H1 (cell line): Measurements from ENCODE around the gene RASD2. TPM values are rescaled to one million over a fixed set of nuclear protein-coding genes. Genes with fewer than 3 reads are reported as not detected.

Experiments
- CTCF ChIA-PET: fragments of 300-600 bp; sonication (Branson Sonifier 250); formaldehyde crosslinking; loops from one replicate; lab custom pipeline; 2021; ENCODE audit not compliant: partially characterized antibody; lab: Charles Lee
- POLR2A ChIA-PET: fragments of 300-600 bp; sonication (Branson Sonifier 250); formaldehyde crosslinking; loops from one replicate; lab custom pipeline; 2021; ENCODE audit warnings: inconsistent platforms; ENCODE audit not compliant: partially characterized antibody; lab: Charles Lee
- DNase-seq, 2 experiments: peaks; one replicate each; pipeline versions ENCODE4 v3.0.0 to v3.0.0-alpha.2; 2010 to 2022; ENCODE audit warnings: low spot score in 2 of 2, low read depth in 1 of 2, mixed read lengths in 1 of 2
- FAIRE-seq: peaks from 2 replicates; lab custom pipeline; 2011; peaks lifted over from hg19 to GRCh38; lab: Jason Lieb, UNC
- H2AFZ ChIP-seq: 2 replicates; pipeline ENCODE4 v1.8.1; 2012; ENCODE audit warnings: low read length, inconsistent platforms
- H2AK5ac ChIP-seq: 2 replicates; pipeline ENCODE4 v1.6.1; 2013; ENCODE audit warnings: low read depth, low read length
- H2BK120ac ChIP-seq: replicated peaks from 2 replicates; pipeline ENCODE3; 2013; ENCODE audit warnings: low read depth, low read length, inconsistent platforms
- H2BK12ac ChIP-seq: 2 replicates; pipeline ENCODE4 v1.6.1; 2013; ENCODE audit warnings: low read depth, low read length
- H2BK15ac ChIP-seq: 2 replicates; pipeline ENCODE4 v1.6.1; 2013; ENCODE audit warnings: low read length
- H2BK20ac ChIP-seq: 2 replicates; pipeline ENCODE4 v1.6.1; 2013; ENCODE audit warnings: low read length
- H2BK5ac ChIP-seq: 2 replicates; pipeline ENCODE4 v1.6.1; 2013; ENCODE audit warnings: low read depth, low read length
- H3K14ac ChIP-seq: 2 replicates; pipeline ENCODE4 v1.6.1; 2013; ENCODE audit warnings: inconsistent platforms; ENCODE audit not compliant: insufficient read length
- H3K18ac ChIP-seq: 2 replicates; pipeline ENCODE4 v1.6.1; 2013; ENCODE audit warnings: low read length; ENCODE audit errors: extremely low read depth
- H3K23ac ChIP-seq: 2 replicates; pipeline ENCODE4 v1.6.1; 2013; ENCODE audit warnings: inconsistent platforms; ENCODE audit not compliant: insufficient read length
- H3K23me2 ChIP-seq: 2 replicates; pipeline ENCODE4 v1.6.1; 2013; ENCODE audit warnings: low read depth, low read length
- H3K27ac ChIP-seq: 2 replicates; pipeline ENCODE4 v1.6.1; 2011; ENCODE audit warnings: low read depth, low read length, inconsistent platforms
- H3K27me3 ChIP-seq, 4 experiments: replicated peaks in 1 of 4; 1 replicate in 1 of 4; 2 replicates in 3 of 4; pipeline versions ENCODE4 v1.6.1 to v1.8.1; 2011 to 2013; ENCODE audit warnings: low read length in 3 of 4, mild to moderate bottlenecking in 3 of 4, inconsistent platforms in 2 of 4, mixed read lengths in 2 of 4, moderate library complexity in 1 of 4; ENCODE audit not compliant: control insufficient read depth in 3 of 4, insufficient read depth in 3 of 4; ENCODE audit errors: extremely low read depth in 1 of 4
- H3K36me3 ChIP-seq, 4 experiments: 2 replicates each; pipeline versions ENCODE4 v1.6.1 to v1.8.1; 2011 to 2013; ENCODE audit warnings: mild to moderate bottlenecking in 4 of 4, low read length in 3 of 4, moderate library complexity in 2 of 4, control low read depth in 1 of 4, inconsistent platforms in 1 of 4; ENCODE audit not compliant: insufficient read depth in 4 of 4, control insufficient read depth in 2 of 4
- H3K4ac ChIP-seq: replicated peaks from 2 replicates; pipeline ENCODE3; 2013; ENCODE audit warnings: low read length, low read depth, mixed read lengths, inconsistent platforms; ENCODE audit not compliant: insufficient read length
- H3K4me1 ChIP-seq, 4 experiments: replicated peaks in 1 of 4; 1 replicate in 1 of 4; 2 replicates in 3 of 4; pipeline versions ENCODE4 v1.6.1 to v1.8.1; 2011 to 2013; ENCODE audit warnings: low read length in 3 of 4, inconsistent platforms in 2 of 4, mixed read lengths in 1 of 4; ENCODE audit not compliant: insufficient read depth in 4 of 4, control insufficient read depth in 3 of 4
- H3K4me2 ChIP-seq, 2 experiments: 2 replicates each; pipeline versions ENCODE4 v1.6.1 to v1.8.1; 2011 to 2013; ENCODE audit warnings: low read depth in 2 of 2, low read length in 2 of 2, control low read depth in 1 of 2, inconsistent platforms in 1 of 2, mild to moderate bottlenecking in 1 of 2; ENCODE audit not compliant: insufficient read depth in 1 of 2
- H3K4me3 ChIP-seq, 4 experiments: fragments of 200-600, 300-600 bp in 1 of 4; sonication (generic), shearing (Covaris generic), sonication (Bioruptor Twin) in 1 of 4; 2 replicates each; pipeline versions ENCODE4 v1.5.1 to v1.8.1; 2011 to 2016; ENCODE audit warnings: low read length in 4 of 4, low read depth in 3 of 4, control low read depth in 2 of 4, inconsistent platforms in 2 of 4, mild to moderate bottlenecking in 2 of 4, mixed read lengths in 1 of 4, moderate library complexity in 1 of 4; ENCODE audit not compliant: insufficient read depth in 2 of 4; ENCODE audit errors: extremely low read depth in 1 of 4
- H3K56ac ChIP-seq: replicated peaks from 2 replicates; pipeline ENCODE3; 2013; ENCODE audit warnings: low read depth, mild to moderate bottlenecking, mixed read lengths, low read length, inconsistent platforms; ENCODE audit not compliant: insufficient read length
- H3K79me1 ChIP-seq: 2 replicates; pipeline ENCODE4 v1.6.1; 2013; ENCODE audit warnings: low read depth, low read length, control low read depth
- H3K79me2 ChIP-seq, 2 experiments: 2 replicates each; pipeline versions ENCODE4 v1.6.1 to v1.8.1; 2012 to 2013; ENCODE audit warnings: low read length in 2 of 2, mild to moderate bottlenecking in 2 of 2, inconsistent platforms in 1 of 2; ENCODE audit not compliant: insufficient read depth in 2 of 2, control insufficient read depth in 1 of 2
- H3K9ac ChIP-seq, 4 experiments: replicated peaks in 1 of 4; 1 replicate in 1 of 4; 2 replicates in 3 of 4; pipeline versions ENCODE4 v1.6.1 to v1.8.1; 2011 to 2013; ENCODE audit warnings: low read depth in 3 of 4, low read length in 3 of 4, control low read depth in 2 of 4, mild to moderate bottlenecking in 2 of 4, moderate library complexity in 2 of 4, inconsistent platforms in 1 of 4; ENCODE audit errors: extremely low read depth in 1 of 4
- H3K9me3 ChIP-seq, 2 experiments: 2 replicates each; pipeline versions ENCODE4 v1.6.1 to v1.8.1; 2012 to 2013; ENCODE audit warnings: mild to moderate bottlenecking in 2 of 2, moderate library complexity in 2 of 2, control low read depth in 1 of 2, inconsistent platforms in 1 of 2, low read depth in 1 of 2, low read length in 1 of 2, mixed read lengths in 1 of 2; ENCODE audit not compliant: insufficient read depth in 2 of 2
- H4K20me1 ChIP-seq, 2 experiments: replicated peaks in 1 of 2; 2 replicates each; pipeline versions ENCODE3 to v1.8.1; 2011 to 2013; ENCODE audit warnings: inconsistent platforms in 2 of 2, low read length in 2 of 2, mild to moderate bottlenecking in 1 of 2; ENCODE audit not compliant: insufficient read depth in 2 of 2, control insufficient read depth in 1 of 2
- H4K5ac ChIP-seq: 2 replicates; pipeline ENCODE4 v1.6.1; 2013; ENCODE audit warnings: low read length, low read depth, mixed read lengths, inconsistent platforms; ENCODE audit not compliant: insufficient read length
- H4K8ac ChIP-seq: 2 replicates; pipeline ENCODE4 v1.8.0; 2013; ENCODE audit warnings: mild to moderate bottlenecking, moderate library complexity, low read length, inconsistent platforms; ENCODE audit not compliant: insufficient read depth; ENCODE audit errors: extremely low read depth
- H4K91ac ChIP-seq: replicated peaks from 2 replicates; pipeline ENCODE3; 2013; ENCODE audit warnings: low read length, mixed read lengths, inconsistent platforms; ENCODE audit not compliant: insufficient read length
- BACH1 ChIP-seq: IDR thresholded peaks from 2 replicates; pipeline ENCODE4 v1.6.1; 2012; ENCODE audit warnings: low read length, improper control_type of control experiment
- EP300 ChIP-seq, 2 experiments: IDR thresholded peaks; 1 replicate in 1 of 2; 2 replicates in 1 of 2; pipeline ENCODE4 v1.6.1; 2011 to 2012; ENCODE audit warnings: low read depth in 2 of 2, low read length in 2 of 2, mild to moderate bottlenecking in 2 of 2, borderline replicate concordance in 1 of 2, inconsistent platforms in 1 of 2, moderate library complexity in 1 of 2
- GABPA ChIP-seq: IDR thresholded peaks from 2 replicates; pipeline ENCODE4 v1.6.1; 2011; ENCODE audit warnings: mild to moderate bottlenecking, low read length, moderate library complexity, borderline replicate concordance; ENCODE audit not compliant: insufficient read depth
- POU5F1 ChIP-seq: IDR thresholded peaks from 2 replicates; pipeline ENCODE4 v1.6.1; 2011; ENCODE audit warnings: low read depth, mild to moderate bottlenecking, low read length, moderate library complexity
- SIX5 ChIP-seq: IDR thresholded peaks from 2 replicates; pipeline ENCODE4 v1.6.1; 2011; ENCODE audit warnings: mild to moderate bottlenecking, low read depth, low read length
- TAF7 ChIP-seq: optimal IDR thresholded peaks from 2 replicates; pipeline ENCODE3; 2011; ENCODE audit warnings: low read depth, mild to moderate bottlenecking, inconsistent platforms, low read length, moderate library complexity, borderline replicate concordance
- WGBS, 2 experiments: shearing (Covaris generic) in 1 of 2; methylation state at CpG; one replicate each; pipeline versions ENCODE4 v1.1.6 to v1.1.7; 2013 to 2015; ENCODE audit warnings: low lambda C conversion rate in 2 of 2, mixed read lengths in 2 of 2, inconsistent platforms in 1 of 2, low coverage in 1 of 2, missing lambda C conversion rate in 1 of 2; ENCODE audit not compliant: insufficient replicate concordance in 2 of 2, insufficient coverage in 1 of 2, insufficient read length in 1 of 2; ENCODE audit errors: extremely low coverage in 1 of 2, missing lambda C conversion rate in 1 of 2; 5-methylcytosine and 5-hydroxymethylcytosine counted together
- polyA plus RNA-seq, 7 experiments: library from polyadenylated mRNA; depleted of rRNA in 3 of 7; stranded (reverse) in 5 of 7; unstranded in 2 of 7; fragments of >200 nt in 5 of 7; fragments of 200-250 nt in 2 of 7; gene quantifications; 1 replicate in 5 of 7; 2 replicates in 1 of 7; 4 replicates in 1 of 7; pipeline versions ENCODE4 v1.2.1 to v1.2.3, GENCODE V29; 2011 to 2013; ENCODE audit warnings: missing spikeins in 2 of 7, mixed read lengths in 2 of 7
- total RNA-seq: library from RNA; stranded (reverse); fragmentation: NEBNext Ultra II Directional; extraction: Animal tissue kit (Norgen Biotek cat#: 25700); gene quantifications from 2 replicates; pipeline ENCODE4 v1.2.1, GENCODE V29; 2021
- TF ChIP-seq, protein P1 (sequence below), 3 experiments: IDR thresholded peaks; 1 replicate in 2 of 3; 2 replicates in 1 of 3; pipeline versions ENCODE4 v1.5.1 to v1.6.1; 2011; ENCODE audit warnings: low read length in 3 of 3, mild to moderate bottlenecking in 3 of 3, inconsistent platforms in 2 of 3, low read depth in 1 of 3, moderate library complexity in 1 of 3; ENCODE audit not compliant: insufficient read depth in 1 of 3; ENCODE audit errors: control extremely low read depth in 1 of 3

Gene RASD2
- total and polyA plus RNA-seq, 2 of the 8 experiments (the other 6 are each of a cell fraction or from before 2014, with no cell fraction given): 1.9 to 5.1 TPM

DNA sequence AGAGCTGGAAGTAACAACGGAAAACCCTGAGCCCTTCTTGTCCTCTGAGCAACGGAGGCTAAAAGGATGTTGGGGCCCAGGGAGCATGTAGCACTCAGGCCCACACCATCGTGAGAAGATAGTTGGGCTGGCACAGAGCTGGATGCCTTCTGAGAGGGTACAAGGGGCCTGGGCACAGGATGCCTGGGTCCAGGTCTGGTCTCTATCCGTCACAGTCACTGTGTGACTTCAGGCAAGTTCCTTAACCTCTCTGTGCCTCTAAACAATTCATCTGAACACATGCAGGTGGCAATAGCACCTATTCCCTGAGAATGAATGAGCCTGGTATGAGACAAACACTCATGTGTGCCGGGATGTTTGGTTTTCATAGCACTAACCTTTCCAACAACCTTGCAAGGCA lies 47.3 kb downstream of the RASD2 start:
- Histone ChIP-seq H3K23me2 (no peaks in the 10 kb centered on the region), H4K5ac (no peak overlapping the region), H3K4me3 (no peak overlapping the region), H4K91ac (no peak overlapping the region), H2AFZ (no peak overlapping the region), H4K20me1 (no peaks in the 10 kb centered on the region), H3K4ac (no peak overlapping the region), H3K14ac (no peak overlapping the region), H2BK20ac (no peak overlapping the region), H2BK15ac (no peak overlapping the region), H2BK120ac (no peak overlapping the region), H3K9ac (no peak overlapping the region), H3K18ac (no peak overlapping the region), H3K79me2 (no peaks in the 10 kb centered on the region), H4K8ac (no peak overlapping the region), H3K23ac (no peak overlapping the region), H3K4me1 (peaks cover 0 to 11% (median 0%) of the 10 kb centered on the region in 4 experiments; a peak in 2 of 7 replicates), H2BK5ac (no peak overlapping the region), H3K79me1 (no peaks in the 10 kb centered on the region), H3K4me2 (no peak overlapping the region), H3K27me3 (no peaks in the 10 kb centered on the region; a peak in 1 of 7 replicates), H3K36me3 (no peaks in the 10 kb centered on the region), H2AK5ac (no peak overlapping the region), H3K9me3 (no peaks in the 10 kb centered on the region), H3K27ac (no peak overlapping the region), H2BK12ac (no peak overlapping the region), H3K56ac (no peak overlapping the region)
- ChIA-PET CTCF (interaction anchor here (0.6 to 1.1 kb wide), 2 partner anchors 24 to 237 kb away, joined by 3 to 4 read pairs; no protein-coding TSS in a partner anchor), POLR2A (no interaction called here)
- DNase-seq (no peak), FAIRE-seq (no peak)
- 81% methylated on average over 5 of the region's 5 CpGs; no CpG with 5 or more reads in 1 of the 2 experiments for WGBS, 2 experiments
- TF ChIP-seq EP300 (IDR thresholded peaks at IDR 0.05; ENCODE audit: borderline replicate concordance in 1 of 2, low read depth in 2 of 2, low read length in 2 of 2): no peak
- no peak for TF ChIP-seq POU5F1
- no peak for TF ChIP-seq GABPA
- TF ChIP-seq SIX5: no peak
- no peak for TF ChIP-seq TAF7
- TF ChIP-seq BACH1: no peak
- TF ChIP-seq, protein P1, sequence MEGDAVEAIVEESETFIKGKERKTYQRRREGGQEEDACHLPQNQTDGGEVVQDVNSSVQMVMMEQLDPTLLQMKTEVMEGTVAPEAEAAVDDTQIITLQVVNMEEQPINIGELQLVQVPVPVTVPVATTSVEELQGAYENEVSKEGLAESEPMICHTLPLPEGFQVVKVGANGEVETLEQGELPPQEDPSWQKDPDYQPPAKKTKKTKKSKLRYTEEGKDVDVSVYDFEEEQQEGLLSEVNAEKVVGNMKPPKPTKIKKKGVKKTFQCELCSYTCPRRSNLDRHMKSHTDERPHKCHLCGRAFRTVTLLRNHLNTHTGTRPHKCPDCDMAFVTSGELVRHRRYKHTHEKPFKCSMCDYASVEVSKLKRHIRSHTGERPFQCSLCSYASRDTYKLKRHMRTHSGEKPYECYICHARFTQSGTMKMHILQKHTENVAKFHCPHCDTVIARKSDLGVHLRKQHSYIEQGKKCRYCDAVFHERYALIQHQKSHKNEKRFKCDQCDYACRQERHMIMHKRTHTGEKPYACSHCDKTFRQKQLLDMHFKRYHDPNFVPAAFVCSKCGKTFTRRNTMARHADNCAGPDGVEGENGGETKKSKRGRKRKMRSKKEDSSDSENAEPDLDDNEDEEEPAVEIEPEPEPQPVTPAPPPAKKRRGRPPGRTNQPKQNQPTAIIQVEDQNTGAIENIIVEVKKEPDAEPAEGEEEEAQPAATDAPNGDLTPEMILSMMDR (IDR thresholded peaks at IDR 0.05; ENCODE audit: control extremely low read depth in 1 of 3, insufficient read depth in 1 of 3, low read depth in 1 of 3, low read length in 3 of 3): no peak
